Mesodermal cell (in vitro differentiated cells): ENCODE data around the gene NPDC1. TPM values are rescaled to one million over a fixed set of nuclear protein-coding genes. Genes with fewer than 3 reads are reported as not detected.

ENCODE experiments used
- H3K27ac ChIP-seq: 2 replicates; pipeline ENCODE4 v1.7.0; 2013; ENCODE audit warnings: mild to moderate bottlenecking, low read depth, low read length, moderate library complexity; ENCODE audit not compliant: severe bottlenecking
- H3K36me3 ChIP-seq: 2 replicates; pipeline ENCODE4 v1.7.1; 2013; ENCODE audit warnings: mild to moderate bottlenecking, low read length, moderate library complexity; ENCODE audit not compliant: control insufficient read depth, insufficient read depth
- H3K4me1 ChIP-seq: one replicate; pipeline ENCODE4 v1.7.1; 2013; ENCODE audit warnings: mild to moderate bottlenecking, low read length; ENCODE audit not compliant: insufficient read depth, control insufficient read depth, poor library complexity, severe bottlenecking
- H3K4me3 ChIP-seq: 2 replicates; pipeline ENCODE4 v1.7.0; 2013; ENCODE audit warnings: low read length, control low read depth, mild to moderate bottlenecking; ENCODE audit not compliant: insufficient read depth, poor library complexity, severe bottlenecking; ENCODE audit errors: extremely low read depth
- H3K9me3 ChIP-seq: 2 replicates; pipeline ENCODE4 v1.7.1; 2013; ENCODE audit warnings: mild to moderate bottlenecking, low read length, moderate library complexity; ENCODE audit not compliant: control insufficient read depth
- WGBS, 2 experiments: methylation state at CpG; one replicate each; pipeline ENCODE4 v1.1.5; 2013; ENCODE audit warnings: missing lambda C conversion rate in 2 of 2; ENCODE audit not compliant: insufficient coverage in 2 of 2; 5-methylcytosine and 5-hydroxymethylcytosine counted together
- polyA plus RNA-seq, 2 experiments: library from polyadenylated mRNA; stranded (reverse); fragments of 50-300 nt; gene quantifications; one replicate each; pipeline ENCODE4 v1.2.3, GENCODE V29; 2013

Gene NPDC1, protein sequence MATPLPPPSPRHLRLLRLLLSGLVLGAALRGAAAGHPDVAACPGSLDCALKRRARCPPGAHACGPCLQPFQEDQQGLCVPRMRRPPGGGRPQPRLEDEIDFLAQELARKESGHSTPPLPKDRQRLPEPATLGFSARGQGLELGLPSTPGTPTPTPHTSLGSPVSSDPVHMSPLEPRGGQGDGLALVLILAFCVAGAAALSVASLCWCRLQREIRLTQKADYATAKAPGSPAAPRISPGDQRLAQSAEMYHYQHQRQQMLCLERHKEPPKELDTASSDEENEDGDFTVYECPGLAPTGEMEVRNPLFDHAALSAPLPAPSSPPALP
- polyA plus RNA-seq (2013, experiment 1 of 2) = 64.4 TPM
- polyA plus RNA-seq (2013, experiment 2 of 2) = 43.8 TPM

GRCh38 chr9:137046088-137046787 is at the start of gene NPDC1:
Gene NPDC1, minus strand, starts transcription at chr9:137046177. Its CDS starts 188 bp downstream, at chr9:137045989.
- Histone ChIP-seq H3K27ac (no peak within 1 kb of the TSS), H3K4me3 (peak within 1 kb of the TSS; percentile 50), H3K4me1 (no peaks in the 10 kb centered on the region), H3K9me3 (no peaks in the 10 kb centered on the region), H3K36me3 (no peaks in the 10 kb centered on the region)
- WGBS, 2 experiments = 0 to 1% methylated on average over 56 to 57 of the region's 57 CpGs

- Histone ChIP-seq H3K4me3 (no peak overlapping the region), H3K9me3 (no peaks in the 10 kb centered on the region), H3K27ac (no peak overlapping the region), H3K36me3 (peaks cover 46% of the 10 kb centered on the region), H3K4me1 (peaks cover 3% of the 10 kb centered on the region)
- WGBS, 2 experiments = 96% methylated on average over 9 to 11 of the region's 11 CpGs
Observed at GRCh38 chr9:137089232-137089947, 43.4 kb upstream of the NPDC1 start.

DNA sequence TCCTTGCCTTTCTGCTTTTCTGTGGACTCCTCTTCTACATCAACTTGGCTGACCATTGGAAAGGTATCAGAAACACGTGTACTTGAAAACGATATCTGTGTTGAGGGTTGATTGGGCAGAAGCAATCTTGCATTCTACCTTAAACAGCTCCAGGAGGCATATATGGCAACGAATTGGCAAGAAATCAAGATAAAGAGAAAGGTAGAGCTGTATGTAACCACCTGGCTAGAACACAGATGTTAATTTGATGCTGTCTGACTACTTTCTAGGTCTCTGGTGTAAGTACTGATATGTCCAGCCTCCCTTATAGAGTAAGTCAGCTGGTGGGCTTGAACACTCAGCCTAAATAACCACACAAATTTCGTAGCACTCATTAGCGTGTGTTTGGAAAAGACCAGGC is 42.1 kb upstream of the NPDC1 start:
- Histone ChIP-seq H3K4me3 (peak overlapping the region; percentile 76), H3K27ac (no peak overlapping the region), H3K36me3 (peaks cover 44% of the 10 kb centered on the region), H3K4me1 (peaks cover 12% of the 10 kb centered on the region), H3K9me3 (no peaks in the 10 kb centered on the region)
- 100% methylated on average over 3 of the region's 5 CpGs for WGBS, 2 experiments

- peaks cover 19% of the 10 kb centered on the region for H3K4me1 ChIP-seq
- peak overlapping the region; percentile 76 for H3K4me3 ChIP-seq
- H3K36me3 ChIP-seq = peaks cover 37% of the 10 kb centered on the region
- H3K9me3 ChIP-seq = no peaks in the 10 kb centered on the region
- H3K27ac ChIP-seq = peak overlapping the region; percentile 83
- 4 to 11% methylated on average over 17 to 22 of the region's 22 CpGs for WGBS, 2 experiments
Observed at GRCh38 chr9:137087409-137087925, 41.5 kb upstream of the NPDC1 start.

DNA sequence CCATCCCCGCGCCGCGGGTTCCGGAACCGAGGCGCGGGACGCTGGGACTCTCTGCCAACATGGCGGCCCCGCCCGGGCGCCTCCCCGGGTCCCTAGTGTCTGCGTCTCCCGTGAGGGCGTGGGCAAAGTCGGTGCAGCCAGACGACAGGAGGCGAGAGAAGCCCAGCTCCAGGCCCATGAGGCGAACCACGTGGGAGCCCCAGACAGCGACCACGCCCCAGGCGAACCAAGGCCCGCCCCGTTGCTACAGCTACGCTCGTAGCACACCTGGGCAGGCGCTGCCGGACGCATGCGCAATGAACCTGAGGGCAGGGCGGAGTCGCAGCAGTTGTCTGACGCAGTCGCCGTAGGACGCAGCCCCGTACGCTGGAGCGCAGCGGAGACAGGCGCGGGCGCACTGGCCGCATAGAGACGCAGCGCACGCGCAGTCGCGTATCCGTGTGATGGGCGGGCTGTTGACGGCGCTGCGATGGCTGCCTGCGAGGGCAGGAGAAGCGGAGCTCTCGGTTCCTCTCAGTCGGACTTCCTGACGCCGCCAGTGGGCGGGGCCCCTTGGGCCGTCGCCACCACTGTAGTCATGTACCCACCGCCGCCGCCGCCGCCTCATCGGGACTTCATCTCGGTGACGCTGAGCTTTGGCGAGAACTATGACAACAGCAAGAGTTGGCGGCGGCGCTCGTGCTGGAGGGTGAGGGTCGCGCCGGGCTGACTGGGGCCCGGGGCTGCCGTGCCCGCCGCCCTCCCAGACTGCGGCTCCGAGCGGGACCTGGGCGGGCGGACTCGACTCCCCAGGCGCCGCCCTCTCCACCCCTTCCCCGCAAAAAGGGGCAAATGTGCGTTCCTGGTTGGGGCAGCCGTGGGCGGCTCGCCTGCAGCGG is 40.8 kb upstream of the NPDC1 start, which contains the start of gene MAN1B1:
Gene MAN1B1, plus strand, starts transcription at position 455 of the 878 bp plus-strand sequence. Its CDS starts 15 bp downstream, at position 470.
- WGBS, 2 experiments = 0% methylated on average over 85 to 99 of the region's 101 CpGs

DNA sequence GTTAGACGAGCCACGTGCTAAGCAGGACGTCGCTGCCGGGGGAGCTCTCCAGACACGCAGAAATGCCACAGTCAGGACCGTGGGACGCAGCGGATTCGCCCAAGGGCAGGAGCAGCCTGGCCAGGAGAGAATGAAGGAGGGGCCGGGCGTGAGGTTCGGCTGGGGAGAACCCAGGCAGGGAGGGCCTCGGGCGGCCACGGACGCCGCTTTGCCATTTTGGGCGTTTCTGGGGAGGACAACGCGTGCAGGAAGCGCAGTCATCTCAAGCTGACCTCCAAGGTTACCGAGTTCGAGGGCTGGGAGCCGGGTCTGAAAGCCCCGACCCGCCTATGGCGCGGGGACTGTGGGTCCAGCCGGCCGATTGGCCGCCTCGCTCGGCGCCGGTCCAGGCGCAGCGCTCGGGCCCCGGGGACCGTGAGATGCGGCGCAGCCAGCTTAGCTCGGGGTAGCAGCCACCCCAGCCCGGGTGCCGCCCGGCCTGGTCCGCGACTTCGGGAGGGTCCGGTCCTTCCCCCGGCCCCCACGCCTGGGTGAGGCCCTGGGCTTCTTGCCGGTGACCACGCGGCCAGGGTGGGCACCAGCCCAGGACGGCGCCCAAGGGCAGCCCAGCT is 40.0 kb upstream of the NPDC1 start:
- Histone ChIP-seq H3K4me3 (peak overlapping the region; percentile 76), H3K27ac (peak overlapping the region; percentile 83), H3K36me3 (peaks cover 25% of the 10 kb centered on the region), H3K4me1 (peaks cover 20% of the 10 kb centered on the region), H3K9me3 (no peaks in the 10 kb centered on the region)
- WGBS, 2 experiments = 7 to 8% methylated on average over 56 to 57 of the region's 58 CpGs

More for the DNA sequence above, 40.8 kb upstream of the NPDC1 start, which contains the start of gene MAN1B1:
- H3K9me3 ChIP-seq = no peaks in the 10 kb centered on the region
- peaks cover 31% of the 10 kb centered on the region for H3K36me3 ChIP-seq
- peaks cover 20% of the 10 kb centered on the region for H3K4me1 ChIP-seq
- peak within 1 kb of the TSS; percentile 83 for H3K27ac ChIP-seq
- peak within 1 kb of the TSS; percentile 76 for H3K4me3 ChIP-seq

GRCh38 chr9:137084526-137084925 is 38.5 kb upstream of the NPDC1 start:
- H3K36me3 ChIP-seq = peaks cover 14% of the 10 kb centered on the region
- H3K9me3 ChIP-seq = no peaks in the 10 kb centered on the region
- no peak overlapping the region for H3K27ac ChIP-seq
- no peak overlapping the region for H3K4me3 ChIP-seq
- H3K4me1 ChIP-seq = peaks cover 20% of the 10 kb centered on the region
- 80 to 94% methylated on average over 6 to 8 of the region's 9 CpGs for WGBS, 2 experiments

DNA sequence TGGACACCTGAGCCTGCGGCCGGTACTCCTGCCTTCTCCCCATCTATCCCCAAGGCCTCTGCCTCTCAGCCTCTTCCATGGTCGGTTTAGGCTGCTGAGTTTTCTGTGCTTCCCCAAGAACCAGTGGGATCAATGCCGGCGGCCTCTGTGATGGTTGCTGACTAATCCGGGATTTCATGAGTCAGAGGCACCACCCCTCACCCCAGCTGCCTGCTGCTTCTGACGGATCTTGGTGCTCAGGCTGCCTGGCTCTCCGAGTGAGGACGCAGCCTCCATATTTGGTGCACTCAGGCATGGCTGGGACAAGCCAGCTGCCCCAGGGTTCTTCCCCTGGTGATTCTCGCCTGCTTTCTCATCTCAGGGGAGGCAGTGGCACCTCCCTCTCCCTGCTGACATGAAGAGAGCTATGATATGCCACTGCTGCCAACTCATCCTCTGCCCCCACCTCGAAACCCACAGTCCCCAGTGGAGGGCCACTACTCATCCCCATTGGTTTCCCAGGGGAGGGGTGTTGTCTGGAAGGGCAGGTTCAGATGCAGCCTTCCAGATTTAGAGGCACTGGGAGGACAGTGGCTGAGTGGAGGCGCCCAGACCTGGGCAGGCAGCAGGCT is 37.5 kb upstream of the NPDC1 start:
- H3K4me1 ChIP-seq = peaks cover 23% of the 10 kb centered on the region
- H3K36me3 ChIP-seq = peaks cover 9% of the 10 kb centered on the region
- no peaks in the 10 kb centered on the region for H3K9me3 ChIP-seq
- no peak overlapping the region for H3K4me3 ChIP-seq
- H3K27ac ChIP-seq = peak overlapping the region; percentile 53
- 55% methylated on average over 7 of the region's 12 CpGs for WGBS, 2 experiments

DNA sequence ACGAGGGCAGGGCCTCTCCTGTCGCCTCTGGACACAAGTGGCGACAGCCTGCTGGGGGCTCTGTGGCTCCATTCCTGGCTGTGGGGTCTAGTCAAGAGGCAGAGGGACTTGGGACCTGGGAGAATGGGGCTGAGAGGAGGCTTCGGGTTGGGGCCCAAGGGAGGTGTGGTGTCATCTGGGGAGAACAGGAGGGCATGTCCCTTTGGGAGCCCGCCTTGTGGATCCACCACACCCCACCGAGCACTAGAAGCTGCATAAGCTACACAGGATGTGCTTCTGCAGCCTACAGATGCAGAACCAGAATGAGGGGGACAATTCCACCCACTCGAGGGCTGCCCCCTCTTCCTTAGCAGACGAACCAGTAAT is 36.9 kb upstream of the NPDC1 start:
- Histone ChIP-seq H3K4me3 (no peak overlapping the region), H3K9me3 (no peaks in the 10 kb centered on the region), H3K36me3 (peaks cover 4% of the 10 kb centered on the region), H3K4me1 (peaks cover 29% of the 10 kb centered on the region), H3K27ac (peak overlapping the region; percentile 16)
- WGBS, 2 experiments = 89% methylated on average over 7 to 8 of the region's 8 CpGs
